Embryonic facial prominence (tissue), 1 donor: ENCODE data around the gene BTG2.
A peak's percentile ranks its signal among the peaks of the same experiment; 100 is the strongest.

Experiments
- DNase-seq: peaks from one replicate; pipeline ENCODE4 v3.0.0-alpha.2; 2016; ENCODE audit errors: extremely low spot score

BTG2 gene

DNA sequence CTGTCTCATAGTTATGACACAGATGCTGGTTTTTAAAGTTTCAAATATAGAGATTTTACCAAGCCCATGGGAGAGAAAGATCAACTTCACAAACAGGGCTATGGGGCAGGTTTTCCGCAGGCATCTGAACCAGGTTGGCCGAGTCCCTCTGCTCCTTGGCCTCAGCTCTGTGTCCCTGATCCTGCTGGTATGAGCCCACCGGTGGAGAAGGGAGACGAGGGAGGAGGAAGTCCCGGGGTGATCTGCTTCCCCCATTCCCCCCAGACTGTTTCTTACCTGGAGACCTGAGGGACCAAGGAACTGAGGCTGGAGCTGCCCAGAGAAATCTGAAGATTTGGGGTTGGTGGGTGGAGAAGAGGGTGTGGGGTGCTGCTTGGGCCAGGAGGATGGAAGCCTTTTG lies 28.9 kb upstream of the BTG2 start:
- no peak for DNase-seq

DNA sequence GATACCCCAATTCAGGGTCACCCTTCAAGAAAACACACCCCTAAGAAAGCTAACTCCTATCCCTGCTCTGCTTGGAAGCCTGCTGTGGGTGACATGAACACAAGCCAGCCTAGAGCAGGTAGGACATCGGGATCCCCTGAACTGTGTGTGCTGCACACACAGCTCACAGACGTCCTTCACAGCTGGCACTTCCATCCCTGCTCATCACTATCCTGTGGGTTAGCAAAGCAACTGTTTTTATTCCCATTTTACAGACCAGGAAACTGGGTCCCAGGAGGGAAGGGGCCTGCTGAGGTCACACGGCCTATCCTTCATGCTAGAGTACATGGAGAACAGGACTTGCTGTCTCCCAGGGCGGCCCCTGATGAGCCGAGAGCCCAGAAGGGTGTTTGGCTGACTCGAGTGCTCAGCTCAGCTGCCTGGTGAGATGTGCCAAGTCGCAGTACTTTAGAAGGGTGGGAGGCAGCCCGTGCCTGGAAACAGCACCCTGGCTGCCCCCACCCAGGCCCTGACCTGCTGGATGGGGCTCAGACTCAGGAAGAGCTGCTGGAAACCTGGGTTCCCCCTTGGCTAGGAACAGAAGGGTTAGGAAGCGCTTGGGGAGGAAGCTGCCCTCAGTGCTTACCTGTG lies 28.3 kb upstream of the BTG2 start:
- no peak for DNase-seq

DNA sequence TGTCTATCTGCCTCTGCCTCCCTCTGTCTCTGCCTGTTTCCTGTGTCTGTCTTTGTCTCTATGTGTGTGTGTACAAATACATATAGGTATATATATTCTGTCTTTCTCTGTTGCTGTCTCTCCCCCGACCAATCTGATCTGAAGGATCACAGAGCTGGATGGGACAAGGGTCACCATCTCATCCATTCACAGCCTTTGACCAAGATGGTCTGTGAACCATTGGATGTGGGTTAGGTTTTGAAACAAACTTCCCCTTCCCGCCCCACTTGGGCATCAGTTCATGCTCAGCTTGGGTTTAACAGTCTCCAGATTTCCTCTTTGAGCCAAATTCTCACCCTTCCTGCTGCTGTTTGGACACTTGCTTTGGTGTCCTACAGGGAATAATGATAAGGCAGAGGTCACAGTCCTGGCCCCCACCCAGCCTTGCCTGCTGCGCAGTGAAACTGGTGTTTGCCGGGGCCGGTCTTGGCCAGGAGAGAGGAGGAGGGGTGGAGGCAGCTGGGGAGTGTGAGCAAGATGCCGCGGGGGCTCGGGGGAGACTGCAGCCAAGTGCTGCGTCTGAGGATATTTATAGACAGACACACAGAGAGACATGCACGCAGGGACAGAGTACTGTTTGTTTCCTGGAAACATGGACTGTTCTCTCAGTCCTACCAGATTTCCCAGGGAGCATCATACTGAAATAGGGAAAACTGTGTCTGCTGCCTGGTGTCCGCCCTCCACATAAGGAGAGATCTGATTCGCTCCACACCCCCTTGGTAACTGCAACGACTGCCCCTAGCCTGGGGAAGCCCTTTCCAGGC lies 27.0 kb upstream of the BTG2 start:
- DNase-seq: peak; percentile 64

DNA sequence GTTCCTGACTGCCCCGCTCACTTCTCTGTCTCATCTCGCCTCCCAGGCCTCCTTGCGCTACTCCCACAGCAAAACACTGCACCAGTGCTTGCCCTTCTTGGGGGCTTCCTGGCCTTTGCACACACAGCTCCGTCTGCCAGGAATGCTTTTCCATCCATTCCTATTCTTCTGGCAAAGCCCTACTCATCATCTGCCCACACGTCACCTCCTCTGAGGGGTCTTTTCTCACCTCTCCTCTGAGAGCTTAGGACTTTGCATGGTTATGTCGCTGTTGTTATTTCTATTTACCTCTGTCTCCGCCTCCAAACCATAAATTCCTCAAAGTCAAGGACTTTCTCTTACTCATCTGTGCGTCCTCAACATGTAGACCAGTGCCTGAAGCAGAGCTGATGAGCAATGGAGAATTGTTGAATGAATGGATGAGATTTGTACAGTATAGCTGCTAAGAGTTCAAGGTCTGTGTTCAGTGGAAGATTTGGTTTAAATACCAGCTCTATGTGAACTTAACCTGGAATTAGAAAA lies 26.4 kb upstream of the BTG2 start:
- no peak for DNase-seq

DNA sequence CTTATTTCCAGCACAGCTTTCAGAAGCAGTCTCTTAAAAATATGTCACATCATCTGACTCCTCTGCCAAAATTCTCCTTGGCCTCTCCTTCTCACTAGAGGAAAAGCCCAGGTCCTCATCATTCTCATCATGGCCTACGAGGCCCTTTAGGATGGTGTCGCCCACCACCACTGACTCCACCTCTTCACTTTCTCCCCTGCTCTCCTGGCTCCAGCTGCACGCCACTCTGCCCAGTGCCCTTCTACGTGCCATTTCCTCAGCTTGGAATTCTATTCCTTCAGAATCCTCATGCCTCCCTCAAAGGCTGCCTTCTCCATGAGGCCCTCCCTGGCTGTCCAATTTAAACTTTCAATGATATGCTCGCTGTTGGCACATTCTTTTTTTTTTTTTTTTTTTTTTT lies 25.3 kb upstream of the BTG2 start:
- no peak for DNase-seq

DNA sequence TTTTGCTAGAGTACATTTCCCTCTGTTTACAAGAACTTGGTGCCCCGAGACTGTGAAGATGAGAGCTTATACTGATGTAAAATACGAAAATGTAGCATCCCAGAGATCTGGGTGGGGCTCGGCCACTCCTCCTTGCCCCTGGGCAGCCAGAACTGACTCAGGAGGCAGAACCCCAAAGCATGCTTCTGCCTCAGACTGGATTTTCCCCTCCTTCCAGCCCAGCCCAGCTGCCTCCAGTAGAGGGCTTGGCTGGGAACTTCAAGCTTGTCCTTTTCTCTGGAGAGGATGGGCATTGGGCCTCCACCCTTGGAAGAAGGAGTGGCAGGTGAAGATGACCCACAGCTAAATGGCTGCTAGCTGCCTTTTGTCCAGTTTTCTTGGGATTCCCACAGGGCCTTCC lies 24.3 kb upstream of the BTG2 start:
- no peak for DNase-seq

DNA sequence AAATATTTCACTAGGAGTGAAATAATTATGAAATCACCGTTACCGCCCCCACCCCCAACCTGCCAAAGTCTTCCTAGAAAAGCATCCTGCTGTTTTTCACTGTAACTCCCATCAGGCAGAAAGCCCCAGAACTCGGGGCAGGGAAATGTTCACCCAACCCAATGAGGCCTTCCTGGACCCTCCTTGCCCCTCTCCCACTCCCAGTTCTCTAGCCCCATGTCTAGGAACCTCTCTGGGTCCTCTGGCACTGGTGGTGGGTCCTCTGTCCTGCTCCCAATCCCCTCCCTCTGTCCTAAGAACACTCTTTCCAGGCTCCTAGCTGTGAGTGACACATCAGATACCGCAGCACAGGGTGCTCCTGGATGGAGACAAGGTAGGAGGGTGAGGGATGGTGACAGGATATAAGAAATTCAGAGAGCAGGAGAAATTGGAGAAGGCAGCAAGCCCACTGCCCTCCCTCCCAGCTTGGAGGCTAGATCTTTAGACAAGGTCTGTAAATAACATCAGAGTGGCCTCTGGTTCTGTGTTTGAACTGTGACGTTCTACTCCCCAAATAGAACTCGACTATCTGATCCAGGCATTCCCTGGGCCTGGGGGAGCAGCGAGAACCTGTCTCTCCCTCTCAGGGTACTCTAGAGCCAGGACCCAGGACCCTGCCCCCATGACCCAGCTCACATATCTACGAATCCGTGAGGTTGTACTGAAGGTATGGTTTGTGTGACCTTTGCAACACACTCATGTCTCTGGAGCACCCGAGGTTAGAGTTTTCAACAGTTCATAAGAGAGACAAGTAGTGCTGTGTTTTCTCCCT lies 23.3 kb upstream of the BTG2 start:
- no peak for DNase-seq

DNA sequence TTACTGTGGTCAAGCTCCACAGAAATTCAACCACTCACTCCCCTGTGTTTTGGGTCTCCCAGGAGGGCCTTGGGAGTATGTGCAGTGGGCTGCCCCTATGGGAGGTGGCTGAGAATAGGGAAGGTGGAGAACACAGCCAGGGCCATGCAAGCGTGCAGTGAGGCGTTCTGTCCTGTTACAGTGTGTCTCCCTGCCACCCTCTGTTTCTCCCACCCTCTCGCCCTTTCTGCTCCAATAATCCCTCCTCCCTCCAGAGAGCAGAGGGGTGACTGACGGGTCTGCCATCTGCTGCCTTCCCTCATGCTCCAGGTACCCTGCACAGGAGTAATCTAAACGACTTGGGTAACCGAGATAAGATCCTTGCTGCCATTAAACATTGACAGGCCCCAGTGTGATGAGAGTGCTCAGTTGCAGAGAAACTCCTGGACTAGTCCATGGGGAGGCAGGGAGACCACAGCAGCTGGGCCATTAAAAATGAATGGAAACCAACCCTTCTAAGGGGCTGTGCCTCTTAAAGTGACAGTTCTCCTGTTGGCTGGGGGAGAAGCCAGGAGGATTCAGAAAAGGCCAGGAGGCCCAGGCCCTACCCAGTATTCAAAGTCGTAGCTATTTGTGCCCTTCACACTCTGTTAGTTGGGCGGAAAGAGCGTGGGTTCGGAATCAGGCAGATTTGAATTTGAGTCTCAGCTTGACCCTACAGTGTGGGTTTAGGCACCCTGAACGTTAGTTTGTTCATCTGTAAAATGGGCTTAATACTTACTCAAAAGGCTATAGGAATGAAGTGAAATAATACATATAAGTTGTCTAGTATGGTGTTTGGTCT lies 22.4 kb upstream of the BTG2 start:
- no peak for DNase-seq

DNA sequence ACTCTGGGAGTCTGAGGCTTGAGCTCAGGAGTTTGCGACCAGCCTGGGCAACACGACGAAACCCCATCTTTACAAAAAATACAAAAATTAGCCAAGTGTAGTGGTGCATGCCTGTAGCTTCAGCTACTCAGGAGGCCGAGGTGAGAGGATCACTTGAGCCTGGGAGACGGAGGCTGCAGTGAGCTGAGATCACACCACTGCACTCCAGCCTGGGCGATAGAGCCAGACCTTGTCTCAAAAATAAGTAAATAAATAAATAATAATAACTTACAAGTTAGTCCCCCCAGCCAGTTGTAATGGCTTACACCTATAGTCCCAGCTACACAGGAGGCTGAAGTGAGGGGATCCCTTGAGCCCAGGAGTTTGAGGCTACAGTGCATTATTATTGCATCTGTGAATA lies 21.7 kb upstream of the BTG2 start:
- DNase-seq: no peak

DNA sequence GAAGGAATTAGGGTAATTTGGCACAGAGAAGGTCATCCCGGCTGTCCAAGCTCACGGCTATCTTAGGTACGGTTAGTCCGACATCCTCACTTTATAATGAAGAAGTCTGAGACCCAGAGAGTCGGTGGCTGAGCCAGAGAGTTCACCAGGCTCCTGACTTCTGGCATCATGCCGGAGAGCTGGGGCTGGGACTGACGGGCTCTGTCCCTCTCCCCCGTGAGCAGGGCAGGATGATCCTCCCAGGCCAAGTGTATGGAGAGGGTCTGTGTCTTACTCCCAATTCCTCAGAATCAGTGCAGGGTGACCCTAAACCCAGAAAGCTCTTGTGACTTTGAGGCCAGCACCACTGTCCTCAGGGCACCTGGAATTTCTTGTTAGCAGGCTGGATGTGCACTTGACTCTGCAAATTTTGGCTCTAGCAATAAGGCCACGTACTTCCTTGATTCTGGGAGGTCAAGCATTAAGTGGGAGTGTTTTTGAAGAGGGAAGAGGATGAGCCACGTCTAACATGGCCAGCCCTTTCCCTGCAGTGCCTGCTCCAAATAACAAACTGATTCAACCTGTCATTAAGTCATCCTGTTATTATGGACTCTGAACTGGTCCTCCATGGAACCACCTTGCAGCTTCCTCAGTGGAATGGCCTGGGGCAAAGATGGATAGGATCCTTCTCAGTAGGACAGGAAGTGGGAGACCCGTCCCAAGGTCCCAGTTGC lies 20.8 kb upstream of the BTG2 start:
- DNase-seq: no peak

DNA sequence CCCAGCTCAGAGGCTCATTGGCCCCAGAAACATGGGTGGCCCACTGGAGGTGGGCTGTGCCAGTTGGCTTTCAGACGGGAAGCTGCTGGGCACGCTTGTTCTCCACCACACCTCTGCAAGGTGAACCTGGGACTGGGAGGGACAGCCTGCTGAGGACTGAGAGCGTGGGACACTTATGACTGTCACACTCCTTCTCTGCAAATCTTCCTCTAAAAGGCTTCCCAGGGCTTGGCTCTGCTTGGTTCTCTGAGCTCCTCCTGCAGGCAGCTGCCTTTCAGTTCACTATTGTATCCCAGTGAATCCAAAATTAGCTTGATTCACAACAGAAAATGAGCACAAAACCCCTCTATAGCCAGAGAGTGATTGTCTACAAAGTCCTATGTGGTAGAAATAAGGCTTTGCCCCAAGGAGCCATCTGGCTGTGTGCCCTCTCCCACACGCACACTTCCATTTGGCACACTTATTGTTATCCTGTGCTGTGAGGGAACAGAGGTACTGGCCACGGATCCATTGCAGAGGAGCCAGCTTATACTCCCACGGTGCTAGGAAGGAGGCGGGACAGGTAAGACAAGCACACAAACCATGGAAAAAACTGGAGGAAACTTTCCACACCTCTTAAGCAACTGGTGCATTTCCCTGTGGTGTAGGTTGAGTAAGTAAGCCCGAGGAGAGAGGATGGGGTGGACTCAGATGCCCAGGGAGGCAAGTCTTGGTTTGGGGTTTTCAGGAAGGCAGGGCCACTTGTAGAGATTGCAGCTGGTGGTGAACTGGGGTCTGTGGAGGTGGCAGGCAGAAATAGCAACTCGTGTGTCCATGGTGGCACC lies 18.9 kb upstream of the BTG2 start:
- DNase-seq: no peak

DNA sequence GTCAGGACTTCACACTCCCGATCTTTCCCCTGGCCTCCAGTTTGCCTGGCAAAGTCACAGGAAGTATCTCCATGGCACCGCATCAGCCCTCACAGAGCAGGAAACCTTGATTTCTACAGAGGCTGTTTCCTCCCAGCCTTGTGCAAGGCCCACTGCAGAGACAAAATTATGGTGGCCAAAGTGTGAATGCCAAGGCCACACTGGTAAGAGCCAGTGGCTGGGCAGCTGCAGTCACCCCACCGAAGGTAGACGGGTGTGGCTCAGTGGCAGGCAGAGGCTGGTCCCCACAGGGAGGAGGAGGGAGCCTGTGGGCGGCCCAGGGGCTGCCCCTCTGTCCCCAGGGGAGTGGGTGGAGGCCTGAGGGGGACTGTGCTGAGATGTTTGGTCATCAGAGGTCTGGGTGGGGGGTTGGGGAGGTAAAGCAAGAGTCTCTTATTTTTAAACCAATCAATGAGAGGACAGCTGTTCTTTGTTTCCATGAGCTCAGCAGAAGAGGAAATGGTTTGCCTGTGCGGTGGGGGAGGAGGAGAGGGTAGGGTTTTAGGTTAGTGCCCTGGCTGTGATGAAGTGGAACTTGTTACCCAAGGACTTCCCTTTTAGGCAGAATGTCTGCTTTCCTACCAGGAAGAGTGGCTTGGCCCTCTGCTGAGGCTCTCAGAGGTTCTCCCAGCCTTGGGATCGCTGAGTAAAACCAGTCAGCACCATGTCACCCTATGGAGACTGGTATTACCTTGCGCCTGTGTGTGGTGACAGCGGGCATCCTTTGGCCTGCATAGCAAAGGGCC lies 18.0 kb upstream of the BTG2 start:
- no peak for DNase-seq

DNA sequence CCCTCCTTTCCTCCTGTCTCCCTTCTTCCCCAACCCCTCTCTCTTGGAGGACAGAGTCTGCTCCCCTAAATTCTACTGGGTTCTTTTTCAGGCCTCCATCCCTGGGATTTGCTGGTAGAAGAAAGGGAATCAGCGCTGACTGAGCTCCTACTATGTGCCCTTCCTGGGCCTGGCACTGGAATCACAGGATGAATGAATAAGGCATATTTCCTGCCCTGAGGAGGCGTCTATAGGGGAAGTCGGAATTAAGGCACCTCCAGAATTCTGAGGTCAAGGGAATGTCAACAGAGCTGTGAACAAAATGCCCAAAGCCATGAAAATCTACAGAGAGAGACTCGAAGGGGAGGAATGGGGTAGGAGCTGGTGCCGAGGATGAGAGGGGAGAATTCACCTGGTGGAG lies 17.4 kb upstream of the BTG2 start:
- DNase-seq: no peak

DNA sequence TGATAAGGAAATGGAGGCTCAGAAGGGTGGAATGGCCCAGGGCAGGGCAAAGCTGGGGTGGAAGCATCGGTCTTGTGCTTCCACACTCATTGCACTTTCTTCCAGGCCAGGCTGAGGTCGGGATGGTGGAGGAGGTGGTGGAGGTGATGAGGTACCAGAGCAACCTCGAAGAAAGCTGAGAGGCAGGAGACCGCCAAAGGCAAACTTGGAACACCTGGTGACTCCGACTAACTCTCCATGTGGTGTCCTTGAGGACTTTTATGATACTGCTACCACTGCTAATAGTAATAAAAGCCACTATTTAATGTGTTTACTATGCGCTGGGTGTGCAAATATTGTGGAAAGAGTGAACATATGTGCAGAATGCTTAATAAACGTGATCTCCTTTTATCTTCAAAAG lies 16.9 kb upstream of the BTG2 start:
- DNase-seq: no peak

DNA sequence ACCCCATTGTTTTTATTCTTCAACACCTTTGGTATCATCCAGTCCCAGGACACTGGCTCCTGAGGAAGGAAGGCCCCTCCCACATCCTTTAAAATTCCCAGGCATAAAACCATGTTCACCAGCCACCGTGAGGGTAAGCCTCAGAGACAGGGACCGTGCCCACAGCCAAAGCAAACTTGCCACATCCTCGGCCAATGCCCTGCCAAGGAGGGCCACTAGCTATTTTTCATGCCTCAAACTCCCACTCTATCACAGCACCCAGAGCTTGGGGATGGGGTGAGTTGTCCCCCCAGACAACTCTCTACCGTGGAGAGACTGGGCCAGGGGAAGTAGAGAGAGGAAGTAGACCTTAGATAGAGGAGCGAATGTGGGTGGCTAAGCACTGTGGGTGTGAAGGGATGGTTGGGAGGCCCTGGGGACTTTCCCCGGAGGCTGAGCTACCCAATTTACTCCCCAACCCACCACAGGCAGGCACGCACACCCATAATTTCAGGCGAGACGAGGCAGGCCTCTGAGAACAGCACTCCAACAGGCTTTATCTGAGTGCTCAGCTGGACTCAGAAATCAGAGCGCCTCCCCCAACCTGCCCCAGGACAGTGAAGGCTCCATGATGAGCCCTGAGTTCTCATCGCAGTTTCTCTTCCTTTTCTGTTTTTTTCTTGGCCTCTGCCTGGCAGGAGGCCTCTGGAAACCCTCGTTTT lies 15.9 kb upstream of the BTG2 start:
- no peak for DNase-seq

DNA sequence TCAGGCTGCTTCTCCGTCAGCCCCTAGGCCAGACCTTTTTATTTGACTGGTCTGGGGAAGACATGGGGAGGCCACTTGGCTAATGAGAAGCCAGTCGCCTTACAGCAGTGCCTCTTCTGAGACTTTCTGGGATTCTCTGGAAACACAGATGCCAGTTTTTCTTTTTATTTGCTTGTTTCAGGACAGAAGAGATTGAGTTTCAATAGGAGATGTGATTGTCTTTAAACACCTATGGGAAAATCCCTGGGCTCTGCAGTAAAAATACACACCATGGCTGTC lies 15.4 kb upstream of the BTG2 start:
- DNase-seq: no peak

DNA sequence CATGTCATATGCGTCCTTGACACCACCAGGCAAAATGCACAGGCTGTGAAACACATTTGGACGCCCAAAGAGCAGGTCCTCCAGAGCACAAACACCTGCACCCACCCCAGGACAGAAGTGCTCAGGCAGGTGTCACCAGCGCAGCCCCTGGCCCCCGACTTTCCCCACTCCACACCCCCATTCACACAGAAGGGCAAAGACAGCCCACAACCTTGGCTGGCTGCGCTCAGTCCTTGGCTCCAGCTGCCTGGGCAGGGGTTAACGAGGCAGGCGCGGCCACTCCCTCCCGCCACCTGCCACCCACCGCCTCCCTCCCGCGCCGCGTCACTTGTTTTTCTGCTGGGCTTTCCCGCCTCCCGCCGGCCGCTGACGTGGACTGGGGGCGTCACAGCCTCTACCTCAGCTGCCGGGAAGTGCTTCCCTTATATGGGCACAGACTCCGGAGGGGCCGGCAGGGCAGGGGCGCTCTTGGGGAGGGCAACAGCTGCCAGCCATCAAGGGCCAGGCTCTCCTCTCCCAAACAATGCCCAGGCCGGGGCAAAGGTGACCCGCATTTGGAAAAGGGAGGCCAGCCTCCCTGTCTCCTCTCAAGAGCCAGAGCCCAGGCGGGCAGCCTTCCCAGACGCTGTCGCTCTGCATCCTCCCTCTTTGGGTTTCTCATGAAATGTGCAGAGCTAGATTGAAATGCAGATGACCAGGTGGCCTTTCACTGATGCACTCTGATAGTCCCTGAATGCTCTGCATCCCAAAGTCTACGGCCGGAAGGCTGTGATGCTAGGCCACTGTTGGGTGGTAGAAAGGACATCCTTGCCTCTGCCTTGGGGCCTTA lies 14.8 kb upstream of the BTG2 start:
- peak; percentile 81 for DNase-seq
